Cardiac septum (tissue), 1 donor: Measurements from ENCODE around the gene COQ5. TPM values are rescaled to one million over a fixed set of nuclear protein-coding genes. Genes with fewer than 3 reads are reported as not detected.
"Not testable (repeated sequence)": the region's sequence is repeated elsewhere in the genome, so short reads cannot be mapped to it uniquely, and the experiment has no call there.

ENCODE experiments used
- DNase-seq: peaks from one replicate; pipeline ENCODE4 v3.0.0-alpha.2; 2020; ENCODE audit warnings: low spot score
- intact Hi-C: fragments of 100-400 bp; cut with DNase I; formaldehyde crosslinking; loops from one replicate; pipeline ENCODE4 v1.14.0; 2022
- total RNA-seq: library from RNA; stranded (reverse); fragmentation: NEBNext Ultra II Directional; extraction: Animal tissue kit (Norgen Biotek cat#: 25700); gene quantifications from one replicate; pipeline ENCODE4 v1.2.1, GENCODE V29; 2021
- donor health status: DM: no; HTN: no; CAD: no.

COQ5 gene
- total RNA-seq, 1 donor from 2014 or later, result 31.8 TPM

DNA sequence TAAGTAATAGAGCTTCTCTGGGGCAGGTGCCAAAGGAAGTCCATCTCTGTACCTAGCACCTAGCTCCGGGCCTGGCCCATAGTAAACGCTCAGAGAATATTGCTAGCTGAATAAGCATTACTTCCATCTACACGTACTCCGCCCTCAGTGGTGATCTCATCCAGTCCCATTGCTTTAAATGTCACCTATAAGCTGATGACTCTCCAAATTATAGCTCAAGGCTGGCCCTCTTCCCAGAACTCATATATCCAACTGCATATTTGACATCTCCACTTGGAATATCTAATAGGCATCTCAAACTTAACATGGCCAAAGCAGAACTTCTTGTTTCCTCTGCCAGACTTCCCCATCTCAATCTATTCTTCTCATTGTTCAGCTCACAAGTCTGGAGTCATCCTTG is 39.9 kb downstream of the COQ5 start:
- DNase-seq, result no peak
- intact Hi-C loops, result no loop called here

DNA sequence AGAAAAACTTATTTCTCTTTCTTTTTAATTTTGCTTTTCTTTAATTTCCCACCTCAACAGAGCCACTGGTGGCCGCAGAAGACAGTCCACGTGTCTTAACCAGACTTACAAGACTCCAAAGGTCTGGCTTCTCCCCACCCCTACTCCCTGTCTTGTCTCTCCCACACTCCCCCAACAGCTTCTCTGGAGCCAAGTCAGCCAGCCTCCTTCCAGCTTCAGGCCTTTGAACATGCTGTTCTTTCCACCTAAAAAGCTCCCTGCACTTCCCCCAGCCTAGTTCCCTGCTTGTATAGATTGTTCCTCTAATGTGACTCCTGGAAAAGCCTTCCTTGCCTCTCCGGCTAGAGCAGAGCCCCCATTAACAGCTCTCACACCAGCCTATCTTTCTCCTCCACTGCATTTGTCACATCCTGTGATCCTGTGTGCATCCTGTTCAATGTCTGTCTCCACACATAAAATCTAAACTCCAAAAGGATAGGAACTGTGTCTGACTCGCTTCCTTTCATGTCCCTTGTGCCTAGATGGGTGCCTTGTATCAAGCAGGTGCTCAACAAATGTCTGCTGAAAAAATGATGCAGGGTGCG is 40.8 kb downstream of the COQ5 start:
- intact Hi-C loops, result no loop called here
- DNase-seq, result no peak

DNA sequence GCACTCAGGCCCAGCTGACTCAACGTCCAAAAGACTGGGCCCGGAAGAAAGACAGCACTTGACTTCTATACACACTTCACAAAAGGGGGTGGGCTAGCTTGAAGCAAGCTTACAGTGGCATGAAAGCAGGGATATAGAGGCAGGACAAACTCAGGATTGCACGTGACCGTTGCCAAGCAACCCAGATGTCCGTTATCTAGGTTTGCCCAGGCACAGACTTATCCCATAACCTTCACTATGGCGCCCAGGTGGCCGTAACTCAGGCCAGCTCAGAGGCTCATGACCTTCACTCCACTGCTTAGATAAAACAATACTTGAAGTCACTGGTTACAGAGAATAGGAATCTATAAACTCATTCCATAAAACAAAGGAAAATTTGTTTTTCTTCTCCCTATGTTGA is 41.4 kb downstream of the COQ5 start:
- intact Hi-C loops, DNase-seq: not testable (repeated sequence)

DNA sequence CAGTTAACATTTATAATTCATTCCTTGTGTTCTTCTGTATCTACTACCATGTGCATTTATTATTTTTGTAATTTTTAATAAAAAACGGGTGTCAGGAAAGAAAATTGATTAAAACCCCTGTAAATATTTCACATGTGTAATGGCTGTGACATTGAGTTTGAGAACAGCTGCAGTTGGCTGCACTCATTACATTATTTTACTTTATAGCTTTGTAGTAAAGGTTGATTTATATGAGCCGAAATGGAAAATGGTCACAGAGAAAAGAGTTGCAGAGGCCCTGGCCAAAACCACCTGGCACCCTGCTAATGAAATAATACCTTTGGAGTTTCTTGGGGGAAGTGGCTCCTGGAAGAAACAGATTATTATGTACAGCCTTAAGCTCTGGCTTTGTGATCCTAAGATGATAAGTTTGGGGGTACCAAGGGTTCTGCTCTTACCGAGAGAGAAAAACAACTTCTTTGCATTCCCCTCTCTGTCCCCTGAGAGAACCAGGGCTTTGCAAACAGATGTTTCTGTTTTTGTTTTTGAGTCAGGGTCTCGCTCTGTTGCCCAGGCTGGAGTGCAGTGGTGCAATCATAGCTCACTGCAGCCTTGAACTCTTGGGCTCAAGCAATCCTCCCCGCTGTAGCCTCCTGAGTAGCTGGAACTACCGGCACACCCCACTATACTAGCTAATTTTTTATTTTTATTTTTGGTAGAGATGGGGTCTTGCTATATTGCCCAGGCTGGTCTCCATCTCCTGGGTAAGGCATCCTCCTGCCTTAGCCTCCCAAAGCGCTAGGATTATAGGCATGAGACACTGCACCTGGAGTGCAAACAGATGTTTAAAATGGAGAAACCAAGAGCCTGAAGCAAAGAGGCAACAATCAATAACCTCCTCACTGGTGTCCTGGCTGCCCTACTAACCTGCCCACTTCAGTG is 42.7 kb downstream of the COQ5 start:
- intact Hi-C loops, result no loop called here
- DNase-seq, result no peak

DNA sequence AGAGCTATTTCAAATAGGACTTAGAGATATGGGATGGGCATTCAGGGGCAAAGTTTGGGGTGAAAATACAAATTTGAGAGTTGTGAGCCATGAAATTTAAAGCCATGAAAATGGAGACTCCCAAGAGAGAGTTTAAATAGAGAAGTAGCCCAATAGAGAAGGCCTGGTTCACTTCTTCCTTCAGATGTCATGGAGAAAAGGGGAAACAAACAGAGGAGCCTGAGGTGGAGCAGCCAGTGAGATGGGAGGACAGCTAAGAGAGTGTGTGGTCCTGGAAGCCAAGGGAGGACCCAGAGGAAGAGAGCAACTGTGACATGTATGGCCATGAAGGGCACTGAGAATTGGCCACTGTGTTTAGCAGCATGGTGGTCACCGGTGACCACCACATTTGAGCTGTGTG is 45.3 kb downstream of the COQ5 start:
- no peak for DNase-seq
- intact Hi-C loops, result no loop called here

DNA sequence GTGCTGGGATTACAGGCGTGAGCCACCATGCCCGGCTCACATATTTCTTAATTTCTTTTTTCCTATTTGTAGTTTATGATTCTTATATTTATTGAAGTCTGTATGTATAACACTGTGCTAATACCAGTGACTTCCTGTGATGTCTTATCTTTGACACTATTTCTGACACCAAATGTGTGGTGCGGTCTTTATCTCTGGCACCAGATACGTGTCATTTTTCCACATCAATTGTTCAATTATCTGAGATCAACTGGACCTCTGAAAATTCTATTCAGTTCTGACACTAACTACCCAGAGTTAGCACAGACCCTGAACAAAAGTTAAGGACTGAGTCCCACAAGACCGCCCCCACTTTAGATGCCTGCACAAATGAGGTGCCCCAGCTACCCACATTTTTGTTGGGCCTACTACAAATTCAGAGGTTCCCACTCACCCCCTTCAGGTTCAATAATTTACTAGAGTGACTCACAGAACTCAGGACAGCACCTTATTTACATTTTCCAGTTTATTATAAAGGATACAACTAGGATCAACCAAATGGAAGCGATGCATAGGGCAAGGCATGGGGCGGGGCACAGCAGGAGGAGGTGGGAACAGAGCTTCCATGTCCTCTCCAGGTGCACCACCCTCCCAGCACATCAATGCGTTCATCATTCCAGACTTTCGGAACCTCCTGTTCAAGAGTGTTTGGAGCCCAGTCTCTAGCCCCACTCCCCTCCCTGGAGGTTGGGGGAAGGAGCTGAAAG is 47.8 kb downstream of the COQ5 start:
- intact Hi-C loops, result no loop called here
- DNase-seq, result no peak

DNA sequence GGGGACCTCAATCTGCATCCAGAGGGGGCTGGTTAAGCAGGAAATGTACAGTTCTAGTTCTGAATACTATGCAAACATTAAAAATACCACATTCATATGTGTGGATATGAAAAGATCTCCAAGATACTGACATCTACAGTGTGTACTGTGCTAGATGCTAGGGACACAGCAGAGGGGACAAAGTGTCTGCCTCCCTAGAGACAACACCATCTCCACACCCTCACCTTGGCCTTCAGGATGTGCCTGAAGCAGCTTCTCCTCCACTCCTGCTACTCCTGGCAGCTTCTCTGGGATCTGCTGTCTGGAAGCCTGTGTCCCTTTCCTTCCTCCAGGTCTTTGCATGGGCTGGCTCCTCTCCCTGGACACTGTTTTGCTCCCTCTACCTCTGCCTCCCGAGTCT is 48.7 kb downstream of the COQ5 start:
- no peak for DNase-seq
- intact Hi-C loops, result no loop called here

DNA sequence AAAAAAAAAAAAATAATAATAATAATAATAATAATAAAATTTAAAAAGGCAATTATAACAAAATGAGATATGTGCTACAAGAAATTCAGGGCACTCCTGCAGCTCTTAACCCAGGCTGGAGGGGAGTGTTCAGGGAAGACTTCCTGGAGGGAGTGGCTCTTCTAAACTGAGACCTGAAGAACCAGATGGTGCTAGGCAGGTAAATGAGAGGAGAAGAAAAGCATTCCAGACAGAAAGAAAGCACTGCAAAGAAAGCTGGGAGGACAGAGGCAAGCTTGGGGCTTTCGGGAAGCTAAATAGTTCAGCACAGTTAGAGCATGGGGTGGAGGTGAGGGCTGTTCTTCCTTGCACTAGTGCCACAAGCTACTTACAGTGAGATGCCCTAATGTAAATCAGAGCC is 49.5 kb downstream of the COQ5 start:
- intact Hi-C loops, result no loop called here
- DNase-seq, result no peak

DNA sequence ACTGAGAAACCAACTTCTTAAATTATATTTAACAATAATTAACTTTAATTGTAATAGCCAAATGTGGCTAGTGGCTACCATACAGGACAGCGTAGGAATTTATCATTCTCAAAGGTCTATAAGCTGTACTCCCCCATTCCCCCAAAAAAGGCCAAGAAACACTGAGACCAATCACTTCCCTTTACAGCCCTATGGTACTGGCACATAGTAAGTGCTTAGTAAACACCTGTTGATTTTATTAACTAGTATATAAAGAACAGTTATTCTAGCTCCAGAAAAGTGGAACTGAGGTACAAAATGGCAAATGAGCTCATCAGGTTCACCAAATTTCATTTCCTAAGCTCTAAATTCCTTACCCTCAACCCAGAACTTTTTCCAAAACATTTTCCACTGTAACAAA is 53.3 kb downstream of the COQ5 start:
- intact Hi-C loops, result no loop called here
- DNase-seq, result no peak

DNA sequence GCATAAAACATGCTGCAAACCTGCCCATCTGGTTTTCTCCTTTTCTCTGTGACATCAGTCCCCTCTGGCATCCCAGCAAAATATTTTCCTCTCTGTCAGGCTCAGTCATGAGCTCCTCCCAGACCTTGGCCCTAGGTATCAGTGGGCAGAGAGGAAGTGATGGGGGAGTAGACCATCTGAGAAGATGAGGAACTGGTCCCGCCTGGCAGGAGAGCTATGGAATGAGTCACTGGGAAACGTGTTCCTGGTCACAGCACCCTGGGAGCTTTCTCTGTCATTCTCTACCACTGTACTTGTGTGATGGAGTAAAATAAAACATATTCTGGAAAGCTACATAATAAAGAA is 54.4 kb downstream of the COQ5 start:
- intact Hi-C loops, result no loop called here

DNA sequence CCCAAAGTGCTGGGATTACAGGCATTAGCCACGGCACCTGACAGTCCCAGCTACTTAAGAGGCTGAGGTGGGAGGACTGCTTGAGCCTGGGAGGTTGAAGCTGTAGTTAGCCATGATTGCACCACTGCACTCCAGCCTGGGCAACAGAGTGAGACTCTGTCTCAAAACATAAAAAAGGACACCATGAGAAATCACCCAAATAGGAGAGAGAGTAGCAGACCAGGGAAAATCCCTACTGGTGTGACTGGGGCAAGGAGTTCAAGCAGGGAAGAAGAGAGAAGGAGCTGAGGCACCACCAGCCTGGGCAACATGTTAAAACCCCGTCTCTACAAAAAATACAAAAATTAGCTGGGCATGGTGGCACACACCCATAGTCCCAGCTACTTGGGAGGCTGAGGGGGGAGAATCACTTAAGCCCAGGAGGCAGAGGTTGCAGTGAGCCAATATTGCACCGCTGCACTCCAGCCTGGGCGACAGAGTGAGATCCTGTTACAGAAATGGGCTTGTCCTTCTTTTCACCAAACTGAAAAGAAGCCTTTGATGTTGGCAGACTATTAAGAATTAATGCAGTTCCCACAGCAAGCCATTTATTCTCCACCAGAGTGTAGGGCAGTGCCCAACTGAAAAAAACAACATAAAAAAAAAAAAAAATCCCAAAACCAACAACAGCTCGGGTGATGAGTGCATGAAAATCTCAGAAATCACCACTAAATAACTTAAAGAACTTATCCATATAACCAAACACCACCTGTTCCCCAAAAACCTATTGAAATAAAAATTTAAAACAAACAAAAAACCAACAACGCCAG is 54.9 kb downstream of the COQ5 start:
- intact Hi-C loops, result no loop called here
- no peak for DNase-seq

More for the DNA sequence above, 54.4 kb downstream of the COQ5 start:
- no peak for DNase-seq

DNA sequence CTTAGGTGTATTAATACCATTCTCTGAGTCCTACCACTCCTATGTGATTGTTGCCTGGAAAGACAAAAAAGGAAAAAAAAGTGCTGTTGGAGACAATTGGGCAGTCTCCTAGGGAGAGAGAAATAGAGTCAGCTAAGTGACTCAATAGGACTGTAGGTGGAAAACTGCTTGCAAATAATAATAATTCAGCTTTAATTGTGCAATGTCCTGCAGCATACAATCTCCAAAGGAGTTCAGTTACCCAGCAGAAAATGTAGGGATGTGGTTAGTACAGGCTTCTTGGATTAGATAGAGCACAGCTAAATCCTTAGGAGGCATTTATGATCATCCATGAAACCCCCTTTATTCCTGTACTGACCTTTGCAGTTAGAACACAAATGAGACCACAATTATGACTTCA is 56.4 kb downstream of the COQ5 start:
- no peak for DNase-seq
- intact Hi-C loops, result no loop called here

DNA sequence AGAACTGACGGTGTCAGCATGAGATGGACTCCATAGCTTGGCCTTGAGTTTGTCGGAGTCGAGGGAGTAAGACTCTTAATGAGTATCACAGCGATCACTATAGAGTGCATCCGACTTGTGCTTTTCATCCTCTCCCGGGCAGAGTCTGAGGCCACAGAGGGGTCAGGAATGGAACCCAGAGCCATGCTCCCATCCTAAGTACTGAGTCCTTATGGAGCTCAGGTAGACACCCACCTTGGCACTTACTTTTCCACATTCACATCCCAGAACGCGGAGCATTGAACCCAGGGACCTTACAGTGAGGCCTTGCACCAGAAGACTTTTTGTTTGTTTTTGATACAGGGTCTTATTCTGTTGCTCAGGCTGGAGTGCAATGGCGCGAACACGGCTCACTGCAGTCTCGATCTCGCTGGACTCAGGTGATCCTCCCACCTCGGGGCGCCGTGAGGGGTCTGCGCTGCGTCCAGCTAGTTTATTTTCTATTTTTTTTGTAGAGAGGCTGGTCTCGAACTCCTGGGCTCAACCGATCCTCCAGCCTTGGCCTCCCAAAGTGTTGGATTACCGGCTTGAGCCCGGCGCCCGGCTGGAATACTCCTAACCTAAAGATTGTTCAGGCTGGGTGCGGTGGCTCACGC is 58.7 kb downstream of the COQ5 start:
- intact Hi-C loops, result no loop called here
- DNase-seq, result no peak

DNA sequence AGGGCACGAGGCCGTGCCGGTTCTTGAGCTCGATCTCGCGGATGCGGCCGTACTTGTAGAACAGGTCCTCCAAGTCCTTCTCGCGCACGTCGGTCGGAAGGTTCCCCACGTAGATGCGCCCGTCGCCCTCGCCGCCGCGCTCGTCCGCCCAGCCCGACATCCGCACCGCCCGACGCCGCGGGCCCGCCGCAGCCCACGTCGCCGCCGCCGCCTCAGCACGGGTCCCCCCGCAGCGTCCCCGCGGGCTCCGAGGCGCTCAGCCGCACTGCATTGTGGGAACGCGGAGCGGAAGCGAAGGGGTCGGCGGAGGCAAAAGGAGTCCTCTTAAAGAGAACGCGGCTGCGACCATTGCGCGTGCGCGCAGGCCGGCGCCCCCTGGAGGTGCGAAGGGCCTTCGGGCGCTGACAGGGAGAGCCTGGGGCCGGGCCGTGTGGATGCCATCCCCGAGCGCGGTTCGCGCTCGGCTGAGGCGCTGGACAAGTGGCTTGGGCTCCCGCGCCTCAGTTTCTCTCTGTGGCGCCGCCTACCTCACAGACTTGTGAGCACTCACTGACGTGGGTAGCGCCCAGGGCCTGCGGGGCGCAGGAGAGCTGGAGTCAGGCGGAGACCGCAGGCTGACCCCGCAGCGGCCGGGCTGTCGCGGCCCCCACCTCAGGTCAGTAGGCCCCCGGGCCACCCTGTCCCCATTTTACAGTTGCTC is 59.4 kb downstream of the COQ5 start, which contains the start of gene SRSF9:
SRSF9 (minus strand) TSS at position 299 of the 700 bp plus-strand sequence; CDS start at position 160, 139 bp downstream.
- intact Hi-C loops, result loop anchor here (1.0 kb wide), 1 partner anchor 27 kb away; the partner anchor contains the start of gene DYNLL1
- peak; percentile 98 for DNase-seq

DNA sequence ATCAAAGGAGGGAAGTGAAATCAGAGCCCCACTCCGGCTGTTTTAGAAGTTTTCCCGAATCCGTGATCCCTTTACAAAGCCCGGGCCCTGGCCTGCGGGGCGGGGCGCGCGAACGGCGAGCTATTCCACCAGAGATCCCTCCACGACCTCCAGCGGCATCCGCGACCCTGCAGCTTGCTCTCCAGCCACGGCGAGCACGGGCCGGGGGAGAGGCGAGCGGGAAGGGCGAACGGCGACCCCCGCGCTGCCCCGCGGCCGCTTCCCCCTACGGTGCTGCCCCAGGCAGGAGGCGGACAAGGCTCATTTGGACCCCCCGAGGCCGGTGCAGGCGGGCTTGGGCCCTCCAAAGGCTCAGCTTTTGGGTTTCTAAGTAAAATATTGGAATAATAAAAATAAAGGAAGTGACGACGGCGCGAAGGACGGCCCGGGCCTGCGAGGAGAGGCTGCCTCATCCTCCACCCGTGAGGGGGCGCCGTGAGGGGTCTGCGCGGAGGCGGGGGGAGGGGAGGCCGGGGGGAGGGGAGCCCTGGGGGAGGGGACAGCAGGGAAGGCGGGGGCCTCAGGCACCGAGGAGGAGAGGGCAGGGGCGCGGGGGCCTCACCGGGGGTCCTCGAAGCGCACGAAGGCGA is 60.0 kb downstream of the COQ5 start:
- no peak for DNase-seq
- intact Hi-C loops, result loop anchor here (1.0 kb wide), 1 partner anchor 27 kb away; the partner anchor contains the start of gene DYNLL1

DNA sequence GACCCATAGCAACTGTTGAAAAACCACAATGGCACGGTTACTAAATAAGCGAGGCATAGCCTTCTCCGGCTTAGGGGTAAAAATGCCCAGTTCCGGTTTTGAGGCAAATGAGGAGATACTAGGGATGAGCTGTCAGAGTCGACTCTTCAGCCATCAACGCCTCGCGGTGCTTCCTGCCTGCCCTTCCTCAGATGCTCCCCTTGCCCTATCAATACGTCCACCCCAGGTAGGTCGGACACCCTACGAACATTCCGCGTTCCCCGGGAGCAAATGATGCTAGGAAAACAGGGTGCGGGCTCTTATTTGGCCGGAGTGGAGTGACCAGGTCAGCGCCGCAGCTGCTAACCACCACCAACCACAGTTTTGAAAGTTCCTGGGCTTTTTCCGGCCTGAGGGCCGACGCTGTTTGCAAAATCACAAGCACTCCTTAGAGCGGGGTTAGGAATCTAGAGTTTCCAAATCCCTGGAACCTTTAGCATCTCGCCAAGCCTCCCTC is 60.6 kb downstream of the COQ5 start:
- intact Hi-C loops, result no loop called here
- no peak for DNase-seq

DNA sequence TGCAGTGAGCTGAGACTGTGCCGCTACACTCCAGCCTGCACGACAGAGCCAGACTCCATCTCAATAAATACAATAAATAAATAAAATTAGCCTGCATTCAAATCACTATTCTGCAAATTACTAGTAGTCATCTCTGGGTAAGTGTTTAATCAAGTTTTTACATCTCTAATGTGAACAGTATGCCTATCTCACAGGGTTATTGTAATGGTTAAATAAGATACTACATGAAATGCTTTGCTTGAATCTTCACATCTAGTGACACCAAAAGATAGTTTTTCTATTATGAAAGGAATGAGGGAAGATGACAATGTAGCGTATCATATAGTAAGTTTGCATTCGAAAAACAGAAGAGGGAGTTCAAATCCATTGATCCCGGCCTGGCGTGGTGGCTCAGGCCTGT is 61.5 kb downstream of the COQ5 start:
- DNase-seq, result no peak
- intact Hi-C loops, result no loop called here
